LNCaP clone FGC (cell line): ENCODE measurements around the gene CEACAM1.
"Not testable (repeated sequence)": the region's sequence is repeated elsewhere in the genome, so short reads cannot be mapped to it uniquely, and the experiment has no call there.

Source experiments
- DNase-seq: peaks from one replicate; pipeline ENCODE4 v3.0.0-alpha.2; 2011; ENCODE audit warnings: low read depth
- H3K4me3 ChIP-seq: 2 replicates; pipeline ENCODE4 v1.5.1; 2011; ENCODE audit warnings: mild to moderate bottlenecking, low read depth, low read length, control low read depth
- CTCF ChIP-seq: IDR thresholded peaks from 2 replicates; pipeline ENCODE4 v1.5.1; 2012; ENCODE audit warnings: mild to moderate bottlenecking; ENCODE audit not compliant: control insufficient read depth, insufficient read depth; ENCODE audit errors: extremely low read depth

CEACAM1 gene

GRCh38 chr19:42508892-42509444, 19.3 kb downstream of the CEACAM1 start:
- no peak overlapping the region for H3K4me3 ChIP-seq
- TF ChIP-seq CTCF: no peak
- no peak for DNase-seq

- no peak for TF ChIP-seq CTCF
- no peak for DNase-seq
- H3K4me3 ChIP-seq: no peak overlapping the region
Observed at GRCh38 chr19:42505066-42505465, 23.2 kb downstream of the CEACAM1 start.

- no peak for TF ChIP-seq CTCF
- no peak overlapping the region for H3K4me3 ChIP-seq
- DNase-seq: no peak
Observed at GRCh38 chr19:42501733-42502132, 26.5 kb downstream of the CEACAM1 start.

- not testable (repeated sequence) for DNase-seq
Observed at GRCh38 chr19:42501243-42501642, 27.0 kb downstream of the CEACAM1 start.

GRCh38 chr19:42498169-42498757, 30.0 kb downstream of the CEACAM1 start:
- DNase-seq: no peak
- H3K4me3 ChIP-seq: no peak overlapping the region
- TF ChIP-seq CTCF: no peak

More at GRCh38 chr19:42501243-42501642, 27.0 kb downstream of the CEACAM1 start:
- not testable (repeated sequence) for H3K4me3 ChIP-seq

GRCh38 chr19:42497492-42498168, 30.7 kb downstream of the CEACAM1 start:
- no peak overlapping the region for H3K4me3 ChIP-seq
- no peak for DNase-seq
- no peak for TF ChIP-seq CTCF

GRCh38 chr19:42496460-42497133, 31.7 kb downstream of the CEACAM1 start:
- DNase-seq: no peak
- H3K4me3 ChIP-seq: no peak overlapping the region
- no peak for TF ChIP-seq CTCF
